Measurements from ENCODE around the gene NLRP11.
"Not testable (repeated sequence)": the region's sequence is repeated elsewhere in the genome, so short reads cannot be mapped to it uniquely, and the experiment has no call there.

NLRP11 gene

DNA sequence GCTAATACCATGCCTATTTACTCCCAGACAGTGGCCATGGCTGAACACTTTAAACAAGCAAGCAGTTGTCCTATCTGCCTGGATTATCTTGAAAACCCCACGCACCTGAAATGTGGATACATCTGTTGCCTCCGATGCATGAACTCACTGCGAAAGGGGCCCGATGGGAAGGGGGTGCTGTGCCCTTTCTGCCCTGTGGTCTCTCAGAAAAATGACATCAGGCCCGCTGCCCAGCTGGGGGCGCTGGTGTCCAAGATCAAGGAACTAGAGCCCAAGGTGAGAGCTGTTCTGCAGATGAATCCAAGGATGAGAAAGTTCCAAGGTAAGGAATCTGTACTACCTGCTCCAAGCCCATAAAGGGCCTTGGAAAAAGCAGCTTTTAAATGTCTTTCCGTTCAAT, 54.3 kb downstream of the NLRP11 start:
- no peak for DNase-seq

DNA sequence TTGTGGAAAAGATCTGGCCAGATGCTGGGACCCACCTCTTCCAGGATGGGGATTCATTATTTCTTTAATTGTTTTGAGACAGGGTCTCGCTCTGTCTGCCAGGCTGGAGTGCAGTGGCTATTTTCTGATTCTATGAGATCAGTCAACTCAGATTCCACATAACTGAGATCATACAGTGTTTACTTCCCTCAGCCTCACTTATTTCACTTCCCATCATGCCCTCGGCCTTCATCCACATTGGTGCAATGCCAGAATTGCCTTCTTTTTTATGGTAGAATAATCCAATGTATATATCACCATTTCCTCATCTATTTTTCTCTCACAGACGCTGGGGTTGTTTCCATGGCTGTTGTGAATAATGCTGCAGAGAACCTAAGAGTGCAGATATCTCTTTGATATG, 62.2 kb downstream of the NLRP11 start:
- not testable (repeated sequence) for DNase-seq

DNA sequence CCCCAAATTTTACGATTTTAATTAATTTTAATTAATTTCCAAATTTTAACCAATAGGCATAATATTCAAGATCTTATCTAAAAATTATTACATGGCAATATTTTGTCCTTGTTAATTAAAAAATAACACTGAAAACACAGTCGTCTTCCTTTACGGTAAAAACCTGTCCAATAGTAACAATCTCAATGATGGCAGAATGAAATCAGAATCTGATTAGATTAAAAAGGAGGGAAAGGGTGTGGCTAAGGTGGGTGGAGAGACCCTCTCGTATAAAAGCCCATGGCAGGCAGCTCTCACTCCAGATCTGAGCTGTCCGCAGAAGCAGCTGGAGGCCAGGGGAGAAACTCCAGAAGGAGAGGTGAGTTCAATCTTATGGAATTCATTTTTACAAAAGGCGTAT, 63.0 kb downstream of the NLRP11 start, which contains the start of gene RFPL4AL1:
RFPL4AL1 (plus strand) TSS at position 301 of the 400 bp plus-strand sequence. CDS start 2,687 bp downstream, outside the sequence.
- DNase-seq, result not testable (repeated sequence)

DNA sequence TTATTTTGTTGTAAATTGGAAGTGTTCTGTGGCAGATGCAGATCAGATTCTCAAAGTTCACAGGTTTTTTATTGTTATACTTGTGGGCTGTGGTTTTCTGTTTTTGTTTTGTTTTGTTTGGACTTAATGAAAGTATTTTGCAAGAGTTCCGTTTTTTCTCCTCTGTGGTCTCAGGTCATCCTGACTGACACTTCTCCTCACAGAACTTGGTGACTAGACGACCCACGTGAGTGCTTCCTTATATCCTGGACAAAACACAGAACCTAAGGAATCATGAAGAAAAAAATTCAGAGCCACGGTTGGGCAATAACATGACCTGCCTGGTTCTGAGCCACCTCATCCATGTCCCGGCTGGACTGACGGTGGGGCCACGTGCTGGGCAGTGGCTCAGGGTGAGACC, 65.3 kb downstream of the NLRP11 start:
- no peak for DNase-seq

DNA sequence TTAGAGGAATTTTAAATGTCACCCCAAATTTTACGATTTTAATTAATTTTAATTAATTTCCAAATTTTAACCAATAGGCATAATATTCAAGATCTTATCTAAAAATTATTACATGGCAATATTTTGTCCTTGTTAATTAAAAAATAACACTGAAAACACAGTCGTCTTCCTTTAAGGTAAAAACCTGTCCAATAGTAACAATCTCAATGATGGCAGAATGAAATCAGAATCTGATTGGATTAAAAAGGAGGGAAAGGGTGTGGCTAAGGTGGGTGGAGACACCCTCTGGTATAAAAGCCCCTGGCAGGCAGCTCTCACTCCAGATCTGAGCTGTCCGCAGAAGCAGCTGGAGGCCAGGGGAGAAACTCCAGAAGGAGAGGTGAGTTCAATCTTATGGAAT, 73.0 kb downstream of the NLRP11 start, which contains the start of gene RFPL4A:
RFPL4A (plus strand) TSS at position 301 of the 400 bp plus-strand sequence. CDS start 2,704 bp downstream, outside the sequence.
- DNase-seq, result not testable (repeated sequence)

DNA sequence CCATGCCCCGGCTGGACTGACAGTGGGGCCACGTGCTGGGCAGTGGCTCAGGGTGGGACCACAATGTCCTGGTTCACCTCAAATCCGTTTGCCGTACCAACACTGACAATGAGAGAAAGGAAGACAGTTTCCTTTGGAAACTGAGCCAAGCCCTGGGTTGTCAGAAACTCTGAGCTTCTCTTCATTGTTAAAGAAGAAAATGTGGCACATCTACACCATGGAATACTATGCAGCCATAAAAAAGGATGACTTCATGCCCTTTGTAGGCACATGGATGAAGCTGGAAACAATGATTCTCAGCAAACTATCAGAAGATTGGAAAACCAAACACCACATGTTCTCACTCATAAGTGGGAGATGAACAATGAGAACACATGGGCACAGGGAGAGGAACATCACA, 75.0 kb downstream of the NLRP11 start:
- not testable (repeated sequence) for DNase-seq

DNA sequence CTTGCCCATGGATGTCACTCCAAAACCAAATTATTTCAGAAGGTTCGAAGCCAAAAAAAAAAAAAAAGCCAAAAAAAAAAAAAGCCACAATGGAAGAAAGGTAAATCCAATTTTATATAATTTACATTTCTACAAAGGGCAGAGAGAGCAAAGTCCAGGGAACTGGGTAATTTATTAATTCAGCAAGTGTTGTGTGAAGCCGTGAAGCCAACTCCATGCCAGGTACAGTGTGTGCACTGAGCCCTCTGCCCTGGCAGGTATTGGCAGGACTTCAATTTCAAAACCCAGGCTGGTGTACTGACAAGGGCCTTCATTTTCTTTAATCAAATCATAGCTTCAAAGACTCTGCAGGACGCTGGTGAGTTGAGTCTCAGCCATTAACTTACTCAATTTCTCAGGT, 78.4 kb downstream of the NLRP11 start:
- DNase-seq, result no peak

DNA sequence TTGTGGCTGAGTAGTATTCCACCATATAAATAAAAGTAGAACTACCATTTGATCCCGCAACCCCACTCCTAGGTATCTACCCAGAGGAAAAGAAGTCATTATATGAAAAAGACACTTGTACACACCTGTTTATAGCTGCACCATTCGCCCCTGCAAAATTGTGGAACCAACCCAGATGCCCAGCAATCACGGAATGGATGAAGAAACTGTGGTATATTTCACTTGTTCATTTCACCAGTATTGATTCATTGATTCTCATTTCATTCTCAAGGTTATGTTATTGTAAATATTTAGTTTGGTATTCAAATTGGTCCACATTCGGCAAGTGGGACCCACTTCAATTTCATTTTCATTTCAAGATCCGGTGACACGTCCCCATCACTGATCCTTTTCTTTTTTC, 81.1 kb downstream of the NLRP11 start:
- DNase-seq, result no peak

DNA sequence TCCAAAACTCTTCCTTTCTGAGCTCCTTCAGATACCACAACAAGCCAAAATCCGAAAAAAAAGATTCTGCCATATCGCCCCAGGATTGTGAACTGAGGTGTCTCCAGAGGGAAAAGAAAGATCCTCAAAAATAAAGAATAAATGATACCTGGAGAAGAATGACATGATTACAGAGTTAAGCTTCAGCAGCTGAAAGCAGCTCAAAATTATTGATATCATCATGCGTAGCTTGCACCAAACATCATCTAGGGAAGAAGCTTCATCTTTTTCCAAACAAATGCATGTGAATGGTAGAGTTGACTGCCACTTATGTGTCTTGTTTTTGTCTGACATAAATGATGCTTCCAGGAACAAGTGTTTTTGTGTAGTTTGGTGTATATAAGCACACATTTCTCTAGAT, 93.5 kb downstream of the NLRP11 start, which contains the start of gene NLRP9:
NLRP9 (minus strand) TSS at position 101 of the 400 bp plus-strand sequence; CDS start at position 73, 28 bp downstream.
- DNase-seq, result no peak

Measured in activated CD4-positive, alpha-beta T cell treated with anti-CD3 and anti-CD28 coated beads for 4 hours (primary cell).